Measurements from ENCODE around the gene TPSAB1. TPM values are rescaled to one million over a fixed set of nuclear protein-coding genes. Genes with fewer than 3 reads are reported as not detected.

The TPSAB1 gene
- total RNA-seq, 1 experiment from 2014 or later = not detected

- Mint-ChIP-seq H3K4me3 (ENCODE audit: unreplicated experiment) (no peak overlapping the region), H3K27ac (ENCODE audit: unreplicated experiment) (no peak overlapping the region), H3K36me3 (ENCODE audit: insufficient read depth, unreplicated experiment) (peaks cover 14% of the 10 kb centered on the region), H3K4me1 (ENCODE audit: low read depth, unreplicated experiment) (no peaks in the 10 kb centered on the region), H3K27me3 (ENCODE audit: insufficient read depth, unreplicated experiment) (no peaks in the 10 kb centered on the region), H3K9me3 (ENCODE audit: unreplicated experiment) (no peaks in the 10 kb centered on the region)
- Histone ChIP-seq H3K27me3 (replicated peaks; ENCODE audit: control insufficient read depth, insufficient read depth, low read length) (no peaks in the 10 kb centered on the region), H3K4me1 (no peaks in the 10 kb centered on the region), H3K9me3 (no peaks in the 10 kb centered on the region), H3K4me3 (ENCODE audit: low read depth, low read length) (no peak overlapping the region), H3K36me3 (ENCODE audit: control insufficient read depth, insufficient read depth, low read length) (no peaks in the 10 kb centered on the region; the same call in 1 of the 2 replicates)
- no peak for DNase-seq
- no peak for TF ChIP-seq CTCF (IDR thresholded peaks at IDR 0.05; ENCODE audit: insufficient read depth in 1 of 2, low read depth in 1 of 2, low read length in 1 of 2, severe bottlenecking in 1 of 2, unreplicated experiment in 1 of 2)
- ChIA-PET CTCF (no interaction called here), POLR2A (no interaction called here)
- intact Hi-C loops (cut with micrococcal nuclease; ENCODE audit: unreplicated experiment) = no loop called here
- no TSS peak for BruUV-seq (replicated peaks)
Observed at GRCh38 chr16:1202274-1202673, 38.2 kb upstream of the TPSAB1 start.

- ChIA-PET POLR2A (interaction anchor here (0.6 kb wide), 1 partner anchor 219 kb away, joined by 3 read pairs; no protein-coding TSS in a partner anchor), CTCF (no interaction called here)
- Histone ChIP-seq H3K9me3 (no peaks in the 10 kb centered on the region), H3K36me3 (ENCODE audit: control insufficient read depth, insufficient read depth, low read length) (no peaks in the 10 kb centered on the region; the same call in 1 of the 2 replicates), H3K27me3 (replicated peaks; ENCODE audit: control insufficient read depth, insufficient read depth, low read length) (no peaks in the 10 kb centered on the region), H3K4me3 (ENCODE audit: low read depth, low read length) (no peak overlapping the region), H3K4me1 (no peaks in the 10 kb centered on the region)
- no peak overlapping the region for H3K4me3 Mint-ChIP-seq (ENCODE audit: unreplicated experiment)
- TF ChIP-seq CTCF (IDR thresholded peaks at IDR 0.05; ENCODE audit: insufficient read depth in 1 of 2, low read depth in 1 of 2, low read length in 1 of 2, severe bottlenecking in 1 of 2, unreplicated experiment in 1 of 2) = no peak
- no peak overlapping the region for H3K27ac Mint-ChIP-seq (ENCODE audit: unreplicated experiment)
- BruUV-seq (replicated peaks) = no TSS peak
- H3K4me1 Mint-ChIP-seq (ENCODE audit: low read depth, unreplicated experiment) = no peaks in the 10 kb centered on the region
- H3K27me3 Mint-ChIP-seq (ENCODE audit: insufficient read depth, unreplicated experiment) = no peaks in the 10 kb centered on the region
- no peak for DNase-seq
- H3K9me3 Mint-ChIP-seq (ENCODE audit: unreplicated experiment) = no peaks in the 10 kb centered on the region
- H3K36me3 Mint-ChIP-seq (ENCODE audit: insufficient read depth, unreplicated experiment) = peaks cover 10% of the 10 kb centered on the region
- intact Hi-C loops (cut with micrococcal nuclease; ENCODE audit: unreplicated experiment) = no loop called here
Observed at GRCh38 chr16:1204933-1205332, 35.6 kb upstream of the TPSAB1 start.

- no peaks in the 10 kb centered on the region for H3K4me1 Mint-ChIP-seq (ENCODE audit: low read depth, unreplicated experiment)
- no peaks in the 10 kb centered on the region for H3K27me3 ChIP-seq (replicated peaks; ENCODE audit: control insufficient read depth, insufficient read depth, low read length)
- CTCF ChIA-PET = no interaction called here
Observed at GRCh38 chr16:1206326-1206725, 34.2 kb upstream of the TPSAB1 start.

More at GRCh38 chr16:1206326-1206725, 34.2 kb upstream of the TPSAB1 start:
- Mint-ChIP-seq H3K27me3 (ENCODE audit: insufficient read depth, unreplicated experiment) (no peaks in the 10 kb centered on the region), H3K9me3 (ENCODE audit: unreplicated experiment) (no peaks in the 10 kb centered on the region), H3K36me3 (ENCODE audit: insufficient read depth, unreplicated experiment) (peaks cover 8% of the 10 kb centered on the region), H3K27ac (ENCODE audit: unreplicated experiment) (no peak overlapping the region), H3K4me3 (ENCODE audit: unreplicated experiment) (no peak overlapping the region)
- POLR2A ChIA-PET = no interaction called here
- Histone ChIP-seq H3K9me3 (no peaks in the 10 kb centered on the region), H3K4me1 (no peaks in the 10 kb centered on the region), H3K36me3 (ENCODE audit: control insufficient read depth, insufficient read depth, low read length) (no peaks in the 10 kb centered on the region), H3K4me3 (ENCODE audit: low read depth, low read length) (no peak overlapping the region)
- TF ChIP-seq CTCF (IDR thresholded peaks at IDR 0.05; ENCODE audit: insufficient read depth in 1 of 2, low read depth in 1 of 2, low read length in 1 of 2, severe bottlenecking in 1 of 2, unreplicated experiment in 1 of 2) = no peak
- no TSS peak for BruUV-seq (replicated peaks)
- intact Hi-C loops (cut with micrococcal nuclease; ENCODE audit: unreplicated experiment) = no loop called here
- DNase-seq = no peak

Measured in Caco-2 (cell line).